ENCODE measurements around the gene CRYGA. TPM values are rescaled to one million over a fixed set of nuclear protein-coding genes. Genes with fewer than 3 reads are reported as not detected.

The CRYGA gene
- total and polyA plus RNA-seq, 12 donors, result not detected

DNA sequence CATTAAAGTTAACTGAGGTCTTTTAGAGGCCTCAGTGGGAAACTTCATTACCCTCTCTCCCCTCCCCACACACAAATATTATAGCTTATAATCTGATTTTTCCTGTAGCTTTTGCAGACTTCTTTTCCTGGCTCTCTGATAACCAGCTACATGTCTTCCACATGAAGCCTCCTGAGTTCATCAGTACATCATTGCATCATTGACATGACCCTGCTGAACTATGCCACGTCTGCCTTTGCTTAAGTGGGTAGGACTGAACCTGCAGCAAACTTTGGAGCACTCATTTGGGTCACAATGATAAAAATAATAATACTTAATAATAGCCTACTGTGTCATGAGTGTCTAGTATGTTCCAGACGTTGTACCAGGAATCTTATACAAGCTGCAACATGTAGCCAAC, 7.0 kb downstream of the CRYGA start:
- WGBS, 2 donors, result 69 to 79% methylated on average over 2 of the region's 2 CpGs
- H3K4me1 ChIP-seq, result no peaks in the 10 kb centered on the region
- TF ChIP-seq, protein P1, sequence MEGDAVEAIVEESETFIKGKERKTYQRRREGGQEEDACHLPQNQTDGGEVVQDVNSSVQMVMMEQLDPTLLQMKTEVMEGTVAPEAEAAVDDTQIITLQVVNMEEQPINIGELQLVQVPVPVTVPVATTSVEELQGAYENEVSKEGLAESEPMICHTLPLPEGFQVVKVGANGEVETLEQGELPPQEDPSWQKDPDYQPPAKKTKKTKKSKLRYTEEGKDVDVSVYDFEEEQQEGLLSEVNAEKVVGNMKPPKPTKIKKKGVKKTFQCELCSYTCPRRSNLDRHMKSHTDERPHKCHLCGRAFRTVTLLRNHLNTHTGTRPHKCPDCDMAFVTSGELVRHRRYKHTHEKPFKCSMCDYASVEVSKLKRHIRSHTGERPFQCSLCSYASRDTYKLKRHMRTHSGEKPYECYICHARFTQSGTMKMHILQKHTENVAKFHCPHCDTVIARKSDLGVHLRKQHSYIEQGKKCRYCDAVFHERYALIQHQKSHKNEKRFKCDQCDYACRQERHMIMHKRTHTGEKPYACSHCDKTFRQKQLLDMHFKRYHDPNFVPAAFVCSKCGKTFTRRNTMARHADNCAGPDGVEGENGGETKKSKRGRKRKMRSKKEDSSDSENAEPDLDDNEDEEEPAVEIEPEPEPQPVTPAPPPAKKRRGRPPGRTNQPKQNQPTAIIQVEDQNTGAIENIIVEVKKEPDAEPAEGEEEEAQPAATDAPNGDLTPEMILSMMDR (IDR thresholded peaks at IDR 0.05), result no peak
- no peak for DNase-seq
- H3K9me3 ChIP-seq, result peaks cover 0 to 5% (median 0%) of the 10 kb centered on the region in 11 donors
- no peaks in the 10 kb centered on the region for H3K36me3 ChIP-seq
- no peak for ATAC-seq
- no peak overlapping the region for H3K4me3 ChIP-seq
- H3K27ac ChIP-seq, result no peak overlapping the region
- no peaks in the 10 kb centered on the region for H3K27me3 ChIP-seq
- intact Hi-C loops (cut with DNase I), result no loop called here

DNA sequence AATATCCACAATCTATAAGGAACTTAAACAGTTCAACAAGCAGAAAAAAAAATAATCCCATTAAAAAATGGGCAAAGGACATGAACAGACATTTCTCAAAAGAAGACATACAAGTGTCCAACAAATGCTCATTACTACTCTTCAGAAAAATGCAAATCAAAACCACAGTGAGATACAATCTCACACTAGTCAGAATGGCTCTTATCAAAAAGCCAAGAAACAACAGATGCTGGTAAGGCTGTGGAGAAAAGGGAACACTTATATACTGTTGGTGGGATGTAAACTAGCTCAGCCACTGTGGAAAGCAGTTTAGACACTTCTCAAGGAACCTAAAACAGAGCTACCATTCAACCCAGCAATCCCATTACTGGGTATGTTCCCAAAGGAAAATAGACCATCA, 10.2 kb downstream of the CRYGA start:
- Histone ChIP-seq H3K27me3 (no peaks in the 10 kb centered on the region), H3K36me3 (no peaks in the 10 kb centered on the region), H3K4me1 (no peaks in the 10 kb centered on the region), H3K9me3 (peaks cover 0 to 8% (median 0%) of the 10 kb centered on the region in 11 donors), H3K27ac (no peak overlapping the region), H3K4me3 (no peak overlapping the region)
- DNase-seq (no peak), ATAC-seq (no peak)
- intact Hi-C loops (cut with DNase I), result no loop called here
- TF ChIP-seq, protein P1 (IDR thresholded peaks at IDR 0.05), result no peak

DNA sequence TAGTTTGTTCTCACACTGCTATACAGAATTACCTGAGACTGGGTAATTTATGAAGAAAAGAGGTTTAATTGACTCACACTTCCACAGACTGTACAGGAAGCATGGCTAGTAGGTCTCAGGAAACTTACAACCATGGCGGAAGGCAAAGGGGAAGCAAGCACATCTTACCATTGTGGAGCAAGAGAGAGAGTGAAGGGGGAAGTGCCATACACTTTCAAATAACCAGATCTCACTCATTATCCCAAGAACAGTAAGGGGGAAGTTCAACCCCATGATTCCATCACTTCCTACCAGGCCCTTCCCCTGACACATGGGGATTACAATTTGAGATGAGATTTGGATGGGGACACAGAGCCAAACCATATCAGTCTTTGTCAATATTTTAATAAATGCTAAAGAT, 12.4 kb downstream of the CRYGA start:
- no peaks in the 10 kb centered on the region for H3K36me3 ChIP-seq
- TF ChIP-seq, protein P1 (IDR thresholded peaks at IDR 0.05), result no peak
- DNase-seq (no peak), ATAC-seq (no peak)
- no peaks in the 10 kb centered on the region for H3K4me1 ChIP-seq
- WGBS, 2 donors, result 76 to 88% methylated on average over 1 of the region's 1 CpG
- peaks cover 0 to 8% (median 0%) of the 10 kb centered on the region in 11 donors for H3K9me3 ChIP-seq
- no peak overlapping the region for H3K27ac ChIP-seq
- no peak overlapping the region for H3K4me3 ChIP-seq
- intact Hi-C loops (cut with DNase I), result no loop called here
- H3K27me3 ChIP-seq, result no peaks in the 10 kb centered on the region

DNA sequence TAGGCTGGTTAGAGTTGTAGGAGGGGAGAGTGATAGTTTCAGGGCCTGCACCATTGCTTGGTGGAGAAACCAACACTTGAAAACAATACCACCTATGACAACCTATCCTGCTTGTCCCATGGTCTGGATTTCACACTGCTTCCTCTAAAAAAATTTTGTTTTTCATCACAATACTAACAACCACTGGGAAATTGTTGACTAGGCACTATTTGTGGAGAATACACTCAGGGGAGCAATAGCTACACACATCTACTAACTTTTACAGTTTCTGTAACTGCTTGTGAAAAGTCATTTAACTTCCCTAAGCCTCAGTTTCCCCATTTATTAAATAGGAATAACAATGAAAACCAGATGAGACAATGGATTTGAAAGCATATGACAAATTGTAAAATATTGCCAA, 13.3 kb downstream of the CRYGA start:
- intact Hi-C loops (cut with DNase I), result no loop called here
- no peak for DNase-seq
- Histone ChIP-seq H3K4me1 (no peaks in the 10 kb centered on the region), H3K9me3 (peaks cover 0 to 8% (median 0%) of the 10 kb centered on the region in 11 donors), H3K27ac (no peak overlapping the region), H3K4me3 (no peak overlapping the region), H3K36me3 (no peaks in the 10 kb centered on the region), H3K27me3 (no peaks in the 10 kb centered on the region)
- no peak for ATAC-seq
- TF ChIP-seq, protein P1 (IDR thresholded peaks at IDR 0.05), result no peak

DNA sequence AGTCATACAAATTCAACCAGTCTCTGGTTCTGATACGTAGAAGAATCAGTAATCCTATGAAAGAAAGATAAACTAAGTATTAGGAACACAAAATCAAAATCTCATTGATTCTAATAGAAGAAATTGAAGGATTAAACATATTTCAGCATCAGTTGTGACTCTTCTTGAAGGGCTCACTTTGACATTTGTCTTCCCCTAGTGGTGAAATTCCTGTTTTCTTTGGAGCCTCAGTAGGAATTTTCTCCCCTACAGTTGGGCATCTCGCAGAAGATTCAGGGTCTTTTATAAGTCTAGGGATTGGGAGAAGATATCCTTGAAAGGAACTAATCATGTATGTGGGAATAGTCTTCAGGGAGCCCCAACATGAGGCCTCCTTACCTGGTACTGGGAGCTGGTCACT, 14.6 kb downstream of the CRYGA start:
- intact Hi-C loops (cut with DNase I), result no loop called here
- H3K36me3 ChIP-seq, result no peaks in the 10 kb centered on the region
- TF ChIP-seq, protein P1 (IDR thresholded peaks at IDR 0.05), result no peak
- H3K4me1 ChIP-seq, result no peaks in the 10 kb centered on the region
- WGBS, 2 donors, result 70 to 78% methylated on average over 2 of the region's 2 CpGs
- no peaks in the 10 kb centered on the region for H3K27me3 ChIP-seq
- no peak overlapping the region for H3K4me3 ChIP-seq
- ATAC-seq (no peak), DNase-seq (no peak)
- H3K9me3 ChIP-seq, result peaks cover 0 to 8% (median 0%) of the 10 kb centered on the region in 11 donors
- H3K27ac ChIP-seq, result no peak overlapping the region
